K562 (cell line): ENCODE measurements around the gene ACTL6A. TPM values are rescaled to one million over a fixed set of nuclear protein-coding genes. Genes with fewer than 3 reads are reported as not detected.

Source experiments
- ATAC-seq: fragments of 200-7000 bp; cut with Tn5 transposase; 3 replicates; pipeline ENCODE4 v1.9.1; 2020; ENCODE audit warnings: moderate library complexity
- BruUV-seq: library from RNA; stranded (reverse); fragments of 400-500 nt; replicated peaks from 2 replicates; lab custom pipeline; 2021; lab: Mats Ljungman, UMichigan
- CTCF ChIA-PET: fragments of 300-600 bp; formaldehyde crosslinking; extraction: SDS; loops from one replicate; lab custom pipeline; 2021; ENCODE audit warnings: low intra/inter-chr PET ratio; lab: Yijun Ruan, JAX
- POLR2A ChIA-PET: fragments of 300-600, 350-650 bp; sonication (Branson Sonifier 250); formaldehyde crosslinking; extraction: SDS; loops from one replicate; lab custom pipeline; 2021; ENCODE audit warnings: antibody characterized with exemption, inconsistent platforms; lab: Yijun Ruan, JAX
- DNase-seq, 4 experiments: peaks; one replicate each; pipeline versions ENCODE4 v3.0.0 to v3.0.0-alpha.2; 2011 to 2018; ENCODE audit warnings: low spot score in 3 of 4, mixed read lengths in 3 of 4; ENCODE audit errors: extremely low read depth in 1 of 4
- FAIRE-seq: peaks from 2 replicates; lab custom pipeline; 2011; peaks lifted over from hg19 to GRCh38; lab: Jason Lieb, UNC
- H2AFZ ChIP-seq: 2 replicates; pipeline ENCODE4 v1.6.0; 2011; ENCODE audit warnings: low read depth, low read length, control low read depth, inconsistent platforms
- H3K27ac ChIP-seq: fragments of 200-600 bp; 3 replicates; pipeline ENCODE4 v1.8.0; 2011; ENCODE audit warnings: low read depth, mild to moderate bottlenecking, control low read depth, inconsistent platforms, low read length, moderate library complexity, mixed read lengths; ENCODE audit errors: extremely low read depth
- H3K27me3 ChIP-seq, 2 experiments: fragments of 300-600 bp in 1 of 2; 2 replicates in 1 of 2; 3 replicates in 1 of 2; pipeline versions ENCODE4 v1.6.0 to v1.8.0; 2011; ENCODE audit warnings: inconsistent platforms in 2 of 2, low read length in 2 of 2, mild to moderate bottlenecking in 1 of 2, mixed read lengths in 1 of 2, moderate library complexity in 1 of 2; ENCODE audit not compliant: control insufficient read depth in 2 of 2, insufficient read depth in 2 of 2
- H3K36me3 ChIP-seq: fragments of 300-600 bp; 3 replicates; pipeline ENCODE4 v1.8.0; 2011; ENCODE audit warnings: mild to moderate bottlenecking, low read length, inconsistent platforms; ENCODE audit not compliant: control insufficient read depth, insufficient read depth
- H3K4me1 ChIP-seq, 2 experiments: fragments of 200-600 bp in 1 of 2; replicated peaks in 1 of 2; 2 replicates in 1 of 2; 3 replicates in 1 of 2; pipeline versions ENCODE4 v1.5.1 to v1.8.0; 2011; ENCODE audit warnings: inconsistent platforms in 2 of 2, low read length in 2 of 2, mild to moderate bottlenecking in 1 of 2, mixed read lengths in 1 of 2, moderate library complexity in 1 of 2; ENCODE audit not compliant: control insufficient read depth in 2 of 2, insufficient read depth in 2 of 2
- H3K4me2 ChIP-seq: 2 replicates; pipeline ENCODE4 v1.6.1; 2011; ENCODE audit warnings: low read length, control low read depth, inconsistent platforms, mixed read lengths; ENCODE audit not compliant: insufficient read depth
- H3K4me3 ChIP-seq: fragments of 200-600 bp; sonication (generic), shearing (Covaris generic); 2 replicates; pipeline ENCODE4 v1.5.1; 2016; ENCODE audit warnings: control low read depth, inconsistent platforms
- H3K79me2 ChIP-seq: fragments of 200-600 bp; 3 replicates; pipeline ENCODE4 v1.8.0; 2011; ENCODE audit warnings: low read length, inconsistent platforms; ENCODE audit not compliant: control insufficient read depth, insufficient read depth
- H3K9ac ChIP-seq, 2 experiments: 2 replicates each; pipeline versions ENCODE4 v1.6.0 to v1.6.1; 2011; ENCODE audit warnings: low read depth in 2 of 2, low read length in 2 of 2, control low read depth in 1 of 2, inconsistent platforms in 1 of 2, mild to moderate bottlenecking in 1 of 2, mixed read lengths in 1 of 2; ENCODE audit not compliant: insufficient read depth in 1 of 2
- H3K9me1 ChIP-seq: one replicate; pipeline ENCODE4 v1.6.0; 2011; ENCODE audit warnings: inconsistent platforms, mild to moderate bottlenecking, low read length, moderate library complexity; ENCODE audit not compliant: control insufficient read depth, insufficient read depth
- H3K9me3 ChIP-seq: replicated peaks from 2 replicates; pipeline ENCODE4 v1.5.1; 2011; ENCODE audit warnings: low read depth, low read length, inconsistent platforms; ENCODE audit not compliant: control insufficient read depth, insufficient read depth
- H4K20me1 ChIP-seq: replicated peaks from 2 replicates; pipeline ENCODE4 v1.6.1; 2011; ENCODE audit warnings: low read length, inconsistent platforms, mixed read lengths; ENCODE audit not compliant: control insufficient read depth, insufficient read depth
- ELF4 ChIP-seq: fragments of 450-650 bp; formaldehyde crosslinking; IDR thresholded peaks from 2 replicates; pipeline ENCODE4 v1.4.0; 2022; ENCODE audit warnings: missing genetic modification characterization
- FOS ChIP-seq: IDR thresholded peaks from 3 replicates; pipeline ENCODE4 v1.6.1; 2011; ENCODE audit not compliant: insufficient read length; ENCODE audit errors: extremely low read depth
- IRF1 ChIP-seq: sonication (generic); formaldehyde crosslinking; IDR thresholded peaks from 2 replicates; pipeline ENCODE4 v1.8.0; 2022; ENCODE audit warnings: missing genetic modification reagents, mild to moderate bottlenecking, borderline replicate concordance
- KHSRP ChIP-seq: fragments of 450-650 bp; IDR thresholded peaks from 2 replicates; pipeline ENCODE4 v1.6.1; 2017
- THRB ChIP-seq: fragments of 450-650 bp; formaldehyde crosslinking; conservative IDR thresholded peaks from 2 replicates; pipeline ENCODE4 v1.4.0; 2022; ENCODE audit warnings: mild to moderate bottlenecking, missing genetic modification characterization
- ZBTB26 ChIP-seq: fragments of 450-650 bp; formaldehyde crosslinking; IDR thresholded peaks from 2 replicates; pipeline ENCODE4 v1.4.0; 2022; ENCODE audit warnings: missing genetic modification characterization
- ZBTB9 ChIP-seq: fragments of 450-650 bp; formaldehyde crosslinking; IDR thresholded peaks from 2 replicates; pipeline ENCODE4 v1.4.0; 2020; ENCODE audit warnings: mild to moderate bottlenecking, moderate library complexity
- ZC3H11A ChIP-seq: IDR thresholded peaks from 2 replicates; pipeline ENCODE4 v1.6.1; 2012; ENCODE audit warnings: low read depth, low read length, improper control_type of control experiment
- in situ Hi-C: fragments of 300-500 bp; cut with MboI; formaldehyde crosslinking; loops from 4 replicates; pipeline ENCODE4 v1.15.0; 2018; ENCODE audit warnings: inconsistent platforms, mixed read lengths
- intact Hi-C: fragments of 100-400 bp; cut with micrococcal nuclease; formaldehyde crosslinking; loops from 2 replicates; pipeline ENCODE4 v1.14.2; 2022
- polyA plus RNA-seq, 8 experiments: library from polyadenylated mRNA; depleted of rRNA in 4 of 8; stranded (reverse) in 5 of 8; unstranded in 3 of 8; fragments of >200 nt; fragmentation: Nextera tagmentation in 2 of 8; fragmentation: Illumina TruSeq in 1 of 8; extraction: Ambion mirVana in 2 of 8; extraction: Trizol in 1 of 8; gene quantifications; 2 replicates each; pipeline versions ENCODE4 v1.2.1 to v1.2.3, GENCODE V29; 2011 to 2014; ENCODE audit warnings: inconsistent platforms in 1 of 8, missing spikeins in 1 of 8
- total RNA-seq, 7 experiments: library from RNA; depleted of rRNA in 6 of 7; stranded (reverse); fragments of >200 nt in 6 of 7; fragmentation: Illumina TruSeq in 2 of 7; extraction: Trizol in 2 of 7; gene quantifications; 2 replicates each; pipeline versions ENCODE4 v1.2.1 to v1.2.3, GENCODE V29; 2011 to 2021; ENCODE audit warnings: low replicate concordance in 1 of 7
- TF ChIP-seq, protein P1 (sequence below): IDR thresholded peaks from 2 replicates; pipeline ENCODE4 v1.6.1; 2016; ENCODE audit warnings: missing genetic modification characterization, missing compliant biosample characterization
- TF ChIP-seq, protein P2 (sequence below): fragments of 450-650 bp; formaldehyde crosslinking; IDR thresholded peaks from 2 replicates; pipeline ENCODE4 v1.4.0; 2022; ENCODE audit warnings: missing genetic modification characterization

The ACTL6A gene
- total and polyA plus RNA-seq, 9 of the 15 experiments (the other 6 are each of a cell fraction or from before 2014, with no cell fraction given) = 107 to 243 (median 157) TPM

GRCh38 chr3:179542375-179542774 lies 20.4 kb upstream of the ACTL6A start:
- in situ Hi-C loops = no loop called here
- CTCF ChIA-PET = interaction anchor here (0.5 kb wide), 1 partner anchor 289 kb away, joined by 4 read pairs; no protein-coding TSS in a partner anchor
- no peak overlapping the region for H3K4me2 ChIP-seq
- ATAC-seq (no peak), FAIRE-seq (no peak), DNase-seq (no peak)
- no peak overlapping the region for H2AFZ ChIP-seq
- intact Hi-C loops = no loop called here
- H3K9ac ChIP-seq = no peak overlapping the region
- H3K79me2 ChIP-seq = no peaks in the 10 kb centered on the region
- no peaks in the 10 kb centered on the region for H3K36me3 ChIP-seq
- no peaks in the 10 kb centered on the region for H3K9me3 ChIP-seq
- TF ChIP-seq KHSRP = no peak
- 0 out of 2 replicates have a peak, but pooled peaks have one; percentile 47 for TF ChIP-seq ZBTB26 (CRISPR knock-in tag)
- TF ChIP-seq, protein P1, sequence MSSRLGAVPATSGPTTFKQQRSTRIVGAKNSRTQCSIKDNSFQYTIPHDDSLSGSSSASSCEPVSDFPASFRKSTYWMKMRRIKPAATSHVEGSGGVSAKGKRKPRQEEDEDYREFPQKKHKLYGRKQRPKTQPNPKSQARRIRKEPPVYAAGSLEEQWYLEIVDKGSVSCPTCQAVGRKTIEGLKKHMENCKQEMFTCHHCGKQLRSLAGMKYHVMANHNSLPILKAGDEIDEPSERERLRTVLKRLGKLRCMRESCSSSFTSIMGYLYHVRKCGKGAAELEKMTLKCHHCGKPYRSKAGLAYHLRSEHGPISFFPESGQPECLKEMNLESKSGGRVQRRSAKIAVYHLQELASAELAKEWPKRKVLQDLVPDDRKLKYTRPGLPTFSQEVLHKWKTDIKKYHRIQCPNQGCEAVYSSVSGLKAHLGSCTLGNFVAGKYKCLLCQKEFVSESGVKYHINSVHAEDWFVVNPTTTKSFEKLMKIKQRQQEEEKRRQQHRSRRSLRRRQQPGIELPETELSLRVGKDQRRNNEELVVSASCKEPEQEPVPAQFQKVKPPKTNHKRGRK = peak; percentile 92
- TF ChIP-seq, protein P2, sequence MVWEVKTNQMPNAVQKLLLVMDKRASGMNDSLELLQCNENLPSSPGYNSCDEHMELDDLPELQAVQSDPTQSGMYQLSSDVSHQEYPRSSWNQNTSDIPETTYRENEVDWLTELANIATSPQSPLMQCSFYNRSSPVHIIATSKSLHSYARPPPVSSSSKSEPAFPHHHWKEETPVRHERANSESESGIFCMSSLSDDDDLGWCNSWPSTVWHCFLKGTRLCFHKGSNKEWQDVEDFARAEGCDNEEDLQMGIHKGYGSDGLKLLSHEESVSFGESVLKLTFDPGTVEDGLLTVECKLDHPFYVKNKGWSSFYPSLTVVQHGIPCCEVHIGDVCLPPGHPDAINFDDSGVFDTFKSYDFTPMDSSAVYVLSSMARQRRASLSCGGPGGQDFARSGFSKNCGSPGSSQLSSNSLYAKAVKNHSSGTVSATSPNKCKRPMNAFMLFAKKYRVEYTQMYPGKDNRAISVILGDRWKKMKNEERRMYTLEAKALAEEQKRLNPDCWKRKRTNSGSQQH = 0 out of 2 replicates have a peak, but pooled peaks have one; percentile 49
- no peak for TF ChIP-seq FOS
- TF ChIP-seq ELF4 = 0 out of 2 replicates have a peak, but pooled peaks have one; percentile 44
- 0 out of 2 replicates have a peak, but pooled peaks have one; percentile 23 for TF ChIP-seq THRB (CRISPR knock-in tag)
- TF ChIP-seq IRF1 = no peak
- no peak for TF ChIP-seq ZBTB9 (CRISPR knock-in tag)
- no peak for TF ChIP-seq ZC3H11A
- no peaks in the 10 kb centered on the region for H3K27me3 ChIP-seq
- H3K4me1 ChIP-seq = peaks cover 0 to 3% of the 10 kb centered on the region in 2 experiments; a peak in 2 of 5 replicates
- POLR2A ChIA-PET = no interaction called here
- no peak overlapping the region for H3K27ac ChIP-seq
- H4K20me1 ChIP-seq = no peaks in the 10 kb centered on the region
- no TSS peak for BruUV-seq
- no peak overlapping the region for H3K4me3 ChIP-seq
- no peaks in the 10 kb centered on the region for H3K9me1 ChIP-seq
